Activated CD8-positive, alpha-beta memory T cell treated with anti-CD3 and anti-CD28 coated beads, Interleukin-2, amount 50 U/mL, for 1 hour (primary cell): ENCODE results near the gene SORT1.
"Not testable (repeated sequence)": the region's sequence is repeated elsewhere in the genome, so short reads cannot be mapped to it uniquely, and the experiment has no call there.

Experiments used
- DNase-seq: peaks from one replicate; pipeline ENCODE4 v3.0.0-alpha.2; 2020; ENCODE audit errors: extremely low read depth

The SORT1 gene

GRCh38 chr1:109341944-109342930 is 55.5 kb downstream of the SORT1 start:
- no peak for DNase-seq

GRCh38 chr1:109338608-109339007 is 59.1 kb downstream of the SORT1 start:
- no peak for DNase-seq

GRCh38 chr1:109338091-109338490 is 59.6 kb downstream of the SORT1 start:
- no peak for DNase-seq

GRCh38 chr1:109335091-109335490 is 62.6 kb downstream of the SORT1 start:
- no peak for DNase-seq

- no peak for DNase-seq
Observed at GRCh38 chr1:109331113-109331512, 66.6 kb downstream of the SORT1 start.

GRCh38 chr1:109327285-109327684 is 70.4 kb downstream of the SORT1 start:
- no peak for DNase-seq

GRCh38 chr1:109322974-109323373 is 74.7 kb downstream of the SORT1 start:
- DNase-seq, result no peak

GRCh38 chr1:109319114-109319513 is 78.6 kb downstream of the SORT1 start:
- DNase-seq, result no peak

GRCh38 chr1:109316506-109316905 is 81.2 kb downstream of the SORT1 start:
- DNase-seq, result no peak

- DNase-seq, result no peak
Observed at GRCh38 chr1:109315288-109315687, 82.4 kb downstream of the SORT1 start.

GRCh38 chr1:109314795-109315194 is 82.9 kb downstream of the SORT1 start:
- DNase-seq, result no peak

GRCh38 chr1:109312978-109313775 is 84.5 kb downstream of the SORT1 start:
- no peak for DNase-seq

GRCh38 chr1:109312246-109312645 is 85.5 kb downstream of the SORT1 start:
- no peak for DNase-seq

- no peak for DNase-seq
Observed at GRCh38 chr1:109309347-109309746, 88.4 kb downstream of the SORT1 start.

GRCh38 chr1:109307274-109308021 is 90.3 kb downstream of the SORT1 start:
- DNase-seq, result no peak

- no peak for DNase-seq
Observed at GRCh38 chr1:109306832-109307273, 90.9 kb downstream of the SORT1 start, which contains the start of gene MYBPHL. TSS of gene MYBPHL (minus strand) at chr1:109307011. CDS start at chr1:109306991, 20 bp downstream.

GRCh38 chr1:109305991-109306390 is 91.7 kb downstream of the SORT1 start:
- not testable (repeated sequence) for DNase-seq

GRCh38 chr1:109304226-109304920 is 93.3 kb downstream of the SORT1 start:
- no peak for DNase-seq

GRCh38 chr1:109301874-109302273 is 95.8 kb downstream of the SORT1 start:
- no peak for DNase-seq

- DNase-seq, result no peak
Observed at GRCh38 chr1:109300650-109301151, 97.0 kb downstream of the SORT1 start.
